NB4 (cell line): Measurements from ENCODE around the gene TMEM74B.

Experiments used
- DNase-seq: peaks from one replicate; pipeline ENCODE4 v3.0.0; 2010; ENCODE audit warnings: low read depth
- H3K4me3 ChIP-seq: one replicate; pipeline ENCODE4 v1.5.1; 2011; ENCODE audit warnings: mild to moderate bottlenecking, low read depth, low read length, moderate library complexity
- CTCF ChIP-seq: IDR thresholded peaks from one replicate; pipeline ENCODE4 v1.5.1; 2012; ENCODE audit warnings: low read depth, low read length
- MAX ChIP-seq: IDR thresholded peaks from 2 replicates; pipeline ENCODE4 v1.6.1; 2011; ENCODE audit warnings: low read depth, low read length
- MYC ChIP-seq: IDR thresholded peaks from 2 replicates; pipeline ENCODE4 v1.6.1; 2011; ENCODE audit warnings: low read depth, low read length
- POLR2A ChIP-seq: IDR thresholded peaks from 2 replicates; pipeline ENCODE4 v1.6.1; 2011; ENCODE audit warnings: mild to moderate bottlenecking; ENCODE audit not compliant: insufficient read length; ENCODE audit errors: extremely low read depth

TMEM74B gene

GRCh38 chr20:1185790-1186334, 1.1 kb upstream of the TMEM74B start:
- H3K4me3 ChIP-seq, result no peak overlapping the region
- DNase-seq, result peak; percentile 70
- peak; percentile 78 for TF ChIP-seq CTCF
- no peak for TF ChIP-seq MYC

GRCh38 chr20:1185316-1185741, 548 bp upstream of the TMEM74B start:
- H3K4me3 ChIP-seq, result no peak overlapping the region
- no peak for TF ChIP-seq CTCF
- TF ChIP-seq MAX, result no peak
- TF ChIP-seq MYC, result no peak
- TF ChIP-seq POLR2A, result no peak
- no peak for DNase-seq

GRCh38 chr20:1184260-1184637, 532 bp downstream of the TMEM74B start:
- no peak for TF ChIP-seq MYC
- no peak for TF ChIP-seq MAX
- no peak for TF ChIP-seq POLR2A
- TF ChIP-seq CTCF, result no peak
- no peak overlapping the region for H3K4me3 ChIP-seq
- no peak for DNase-seq

- no peak for TF ChIP-seq POLR2A
- no peak for TF ChIP-seq MAX
- TF ChIP-seq CTCF, result no peak
- no peak for TF ChIP-seq MYC
- DNase-seq, result no peak
- no peak overlapping the region for H3K4me3 ChIP-seq
Observed at GRCh38 chr20:1183153-1183552, 1.6 kb downstream of the TMEM74B start.

- no peak overlapping the region for H3K4me3 ChIP-seq
- DNase-seq, result no peak
- TF ChIP-seq MYC (no peak), CTCF (no peak), MAX (no peak), POLR2A (no peak)
Observed at GRCh38 chr20:1182106-1182505, 2.7 kb downstream of the TMEM74B start.

GRCh38 chr20:1180949-1181348, 3.8 kb downstream of the TMEM74B start:
- no peak for DNase-seq
- H3K4me3 ChIP-seq, result no peak overlapping the region
- no peak for TF ChIP-seq CTCF
- no peak for TF ChIP-seq MAX
- no peak for TF ChIP-seq MYC
- TF ChIP-seq POLR2A, result no peak
